ENCODE results near the gene RBMS3. TPM values are rescaled to one million over a fixed set of nuclear protein-coding genes. Genes with fewer than 3 reads are reported as not detected.

The RBMS3 gene
- total RNA-seq, 4 donors from 2014 or later: 116 to 171 (median 152) TPM

DNA sequence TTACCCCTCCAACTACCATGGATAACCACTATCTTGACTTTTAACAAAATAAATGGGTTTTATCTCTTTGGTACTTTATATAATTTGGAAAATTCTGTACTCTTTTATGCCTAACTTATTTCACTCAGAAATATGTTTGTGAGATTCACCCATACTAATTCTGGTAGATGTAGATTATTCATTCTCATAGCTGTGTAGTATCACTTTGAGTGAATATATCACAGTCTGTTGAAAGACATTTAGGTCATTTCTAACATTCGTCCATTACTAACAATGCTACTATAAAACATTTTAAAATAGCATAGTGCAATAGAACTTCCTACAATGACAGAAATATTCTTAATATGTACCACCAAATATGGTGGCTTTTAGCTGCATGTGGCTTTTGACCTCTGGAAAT lies 542.4 kb downstream of the RBMS3 start:
- WGBS, 2 donors: 94 to 95% methylated on average over 1 of the region's 1 CpG
- H3K9me3 ChIP-seq: no peaks in the 10 kb centered on the region
- DNase-seq: no peak

DNA sequence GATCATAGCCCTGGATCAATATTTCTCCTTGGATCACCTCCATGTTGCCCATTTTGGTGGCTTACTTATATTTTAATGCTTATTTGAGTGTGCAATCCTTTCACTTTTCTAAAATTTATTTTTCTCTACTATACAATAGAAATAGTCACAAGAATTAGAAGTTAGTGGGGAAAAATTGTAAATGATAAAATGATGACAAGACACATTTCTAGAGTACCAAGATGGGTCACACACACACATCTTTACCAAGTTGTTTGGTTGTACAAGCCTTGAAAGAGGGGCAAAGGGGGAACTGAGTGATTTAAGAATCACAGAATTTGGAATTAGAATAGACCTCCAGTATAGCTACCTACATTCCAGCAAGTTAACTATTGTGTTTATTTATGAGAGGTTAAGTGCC lies 545.8 kb downstream of the RBMS3 start:
- Histone ChIP-seq H3K4me1 (no peaks in the 10 kb centered on the region), H3K36me3 (no peaks in the 10 kb centered on the region), H3K4me3 (replicated peaks in 1 of 3) (no peak overlapping the region), H3K9me3 (no peaks in the 10 kb centered on the region), H3K27me3 (no peaks in the 10 kb centered on the region), H3K27ac (no peak overlapping the region)
- DNase-seq: no peak
- intact Hi-C loops (cut with DNase I): no loop called here
- no peak for TF ChIP-seq POLR2A (IDR thresholded peaks at IDR 0.05)
- TF ChIP-seq, protein P1, sequence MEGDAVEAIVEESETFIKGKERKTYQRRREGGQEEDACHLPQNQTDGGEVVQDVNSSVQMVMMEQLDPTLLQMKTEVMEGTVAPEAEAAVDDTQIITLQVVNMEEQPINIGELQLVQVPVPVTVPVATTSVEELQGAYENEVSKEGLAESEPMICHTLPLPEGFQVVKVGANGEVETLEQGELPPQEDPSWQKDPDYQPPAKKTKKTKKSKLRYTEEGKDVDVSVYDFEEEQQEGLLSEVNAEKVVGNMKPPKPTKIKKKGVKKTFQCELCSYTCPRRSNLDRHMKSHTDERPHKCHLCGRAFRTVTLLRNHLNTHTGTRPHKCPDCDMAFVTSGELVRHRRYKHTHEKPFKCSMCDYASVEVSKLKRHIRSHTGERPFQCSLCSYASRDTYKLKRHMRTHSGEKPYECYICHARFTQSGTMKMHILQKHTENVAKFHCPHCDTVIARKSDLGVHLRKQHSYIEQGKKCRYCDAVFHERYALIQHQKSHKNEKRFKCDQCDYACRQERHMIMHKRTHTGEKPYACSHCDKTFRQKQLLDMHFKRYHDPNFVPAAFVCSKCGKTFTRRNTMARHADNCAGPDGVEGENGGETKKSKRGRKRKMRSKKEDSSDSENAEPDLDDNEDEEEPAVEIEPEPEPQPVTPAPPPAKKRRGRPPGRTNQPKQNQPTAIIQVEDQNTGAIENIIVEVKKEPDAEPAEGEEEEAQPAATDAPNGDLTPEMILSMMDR (IDR thresholded peaks at IDR 0.05): no peak

More for the DNA sequence above, 542.4 kb downstream of the RBMS3 start:
- Histone ChIP-seq H3K27ac (no peak overlapping the region), H3K27me3 (no peaks in the 10 kb centered on the region), H3K36me3 (no peaks in the 10 kb centered on the region), H3K4me3 (replicated peaks in 1 of 3) (no peak overlapping the region), H3K4me1 (no peaks in the 10 kb centered on the region)
- no peak for TF ChIP-seq POLR2A (IDR thresholded peaks at IDR 0.05)
- TF ChIP-seq, protein P1 (IDR thresholded peaks at IDR 0.05): no peak
- intact Hi-C loops (cut with DNase I): no loop called here

DNA sequence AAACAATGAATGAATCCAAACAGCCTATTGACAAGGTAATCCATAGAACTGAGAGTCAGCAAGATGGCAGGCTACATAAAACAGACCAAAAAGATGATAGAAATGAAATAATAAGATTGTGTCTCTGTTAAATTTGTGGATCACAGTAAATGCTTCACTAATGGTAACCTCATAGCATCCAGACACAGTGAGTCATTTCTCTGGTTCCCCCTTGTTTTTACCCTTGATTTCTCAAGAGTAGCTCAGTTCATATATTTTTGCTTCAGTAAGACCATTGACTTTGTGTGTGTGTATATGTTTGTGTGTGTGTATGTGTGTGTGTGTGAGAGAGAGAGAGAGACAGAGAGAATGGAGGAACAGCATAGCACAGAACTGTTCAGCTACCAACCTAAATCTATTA lies 546.9 kb downstream of the RBMS3 start:
- intact Hi-C loops (cut with DNase I): no loop called here
- no peaks in the 10 kb centered on the region for H3K4me1 ChIP-seq
- no peak for DNase-seq
- TF ChIP-seq POLR2A (IDR thresholded peaks at IDR 0.05): no peak
- TF ChIP-seq, protein P1 (IDR thresholded peaks at IDR 0.05): no peak
- no peaks in the 10 kb centered on the region for H3K27me3 ChIP-seq
- H3K4me3 ChIP-seq (replicated peaks in 1 of 3): no peak overlapping the region
- no peaks in the 10 kb centered on the region for H3K9me3 ChIP-seq
- H3K36me3 ChIP-seq: no peaks in the 10 kb centered on the region
- H3K27ac ChIP-seq: no peak overlapping the region

DNA sequence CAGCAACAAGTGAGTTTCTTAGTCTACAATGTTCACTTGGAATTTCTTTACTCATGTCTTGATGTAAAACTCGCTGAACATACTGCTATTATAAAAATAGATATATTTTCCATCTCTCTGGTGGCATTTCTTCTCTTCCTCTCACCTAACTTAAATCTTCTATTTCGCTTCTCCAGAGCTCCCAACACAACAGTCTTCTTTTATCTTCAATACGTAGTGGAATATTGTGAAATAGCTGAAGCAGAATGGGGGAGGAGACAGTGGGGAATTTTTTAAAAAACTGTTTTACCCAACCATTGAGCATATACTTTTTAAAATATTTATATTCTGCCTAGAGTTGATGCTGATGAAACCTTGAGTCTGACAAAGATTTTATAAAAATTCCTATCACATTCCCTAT lies 548.5 kb downstream of the RBMS3 start:
- TF ChIP-seq, protein P1 (IDR thresholded peaks at IDR 0.05): no peak
- H3K36me3 ChIP-seq: no peaks in the 10 kb centered on the region
- no peak overlapping the region for H3K27ac ChIP-seq
- 93 to 94% methylated on average over 3 of the region's 3 CpGs for WGBS, 2 donors
- DNase-seq: no peak
- H3K4me3 ChIP-seq (replicated peaks in 1 of 3): no peak overlapping the region
- H3K27me3 ChIP-seq: no peaks in the 10 kb centered on the region
- H3K4me1 ChIP-seq: no peaks in the 10 kb centered on the region
- intact Hi-C loops (cut with DNase I): no loop called here
- no peaks in the 10 kb centered on the region for H3K9me3 ChIP-seq

DNA sequence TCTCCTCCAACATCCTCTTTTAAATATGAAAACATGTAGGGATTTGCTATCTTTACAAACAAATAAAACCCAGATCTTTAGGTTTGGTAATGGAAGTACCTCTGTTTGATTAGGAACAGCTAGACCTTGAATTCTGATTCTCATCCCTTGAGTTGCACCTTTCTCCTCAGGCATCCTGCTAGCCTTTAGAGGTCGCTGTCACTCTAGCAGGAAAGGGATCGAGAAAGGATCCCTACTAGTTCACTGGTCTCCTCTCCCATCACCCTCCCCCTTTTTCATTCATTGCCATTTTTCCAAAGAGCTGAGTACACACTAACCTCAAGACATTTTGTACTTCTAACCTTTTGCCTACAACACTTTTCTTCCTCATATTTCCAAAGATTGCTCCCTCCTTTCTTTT lies 569.8 kb downstream of the RBMS3 start:
- no peak for DNase-seq
- Histone ChIP-seq H3K4me1 (no peaks in the 10 kb centered on the region), H3K27me3 (no peaks in the 10 kb centered on the region), H3K27ac (no peak overlapping the region), H3K9me3 (no peaks in the 10 kb centered on the region), H3K4me3 (replicated peaks in 1 of 3) (no peak overlapping the region), H3K36me3 (no peaks in the 10 kb centered on the region)
- intact Hi-C loops (cut with DNase I): no loop called here
- TF ChIP-seq POLR2A (IDR thresholded peaks at IDR 0.05): no peak
- TF ChIP-seq, protein P1 (IDR thresholded peaks at IDR 0.05): no peak
- WGBS, 2 donors: 50 to 60% methylated on average over 2 of the region's 2 CpGs

Measured in thyroid gland (tissue), 4 donors.